GM23338 (cell line): ENCODE measurements around the gene KIAA1217. TPM values are rescaled to one million over a fixed set of nuclear protein-coding genes. Genes with fewer than 3 reads are reported as not detected.

Source experiments
- ATAC-seq: fragments of 200-7000 bp; cut with Tn5 transposase; 3 replicates; pipeline ENCODE4 v1.9.1; 2020
- DNase-seq: peaks from one replicate; pipeline ENCODE4 v3.0.0-alpha.2; 2015; ENCODE audit warnings: low spot score
- H2AFZ ChIP-seq: fragments of 200-600 bp; sonication (generic); 2 replicates; pipeline ENCODE4 v1.8.0; 2016; ENCODE audit warnings: antibody characterized with exemption, mild to moderate bottlenecking, moderate library complexity
- H3F3A ChIP-seq: fragments of 200-600 bp; sonication (generic); replicated peaks from 2 replicates; pipeline ENCODE4 v1.8.0; 2017; ENCODE audit warnings: antibody characterized with exemption, mixed run types, low read depth
- H3K27ac ChIP-seq: fragments of 200-600 bp; sonication (generic); 2 replicates; pipeline ENCODE4 v1.6.1; 2016; ENCODE audit warnings: low read depth
- H3K27me3 ChIP-seq: fragments of 200-600 bp; sonication (generic); 2 replicates; pipeline ENCODE4 v1.8.0; 2016; ENCODE audit warnings: mild to moderate bottlenecking, mixed run types, moderate library complexity; ENCODE audit not compliant: insufficient read depth
- H3K36me3 ChIP-seq: fragments of 200-600 bp; sonication (generic); 2 replicates; pipeline ENCODE4 v1.8.0; 2016; ENCODE audit warnings: mild to moderate bottlenecking; ENCODE audit not compliant: insufficient read depth
- H3K4me1 ChIP-seq: fragments of 200-600 bp; sonication (generic); 2 replicates; pipeline ENCODE4 v1.8.0; 2016; ENCODE audit warnings: mild to moderate bottlenecking, moderate library complexity; ENCODE audit not compliant: insufficient read depth
- H3K4me2 ChIP-seq: fragments of 200-600 bp; sonication (generic); 2 replicates; pipeline ENCODE4 v1.7.1; 2017; ENCODE audit warnings: mixed run types
- H3K4me3 ChIP-seq: fragments of 200-600 bp; sonication (generic); 2 replicates; pipeline ENCODE4 v1.6.1; 2016; ENCODE audit warnings: mixed run types
- H3K79me2 ChIP-seq: fragments of 200-600 bp; sonication (generic); replicated peaks from 2 replicates; pipeline ENCODE4 v1.8.0; 2017; ENCODE audit warnings: mild to moderate bottlenecking; ENCODE audit not compliant: insufficient read depth
- H3K9me2 ChIP-seq: fragments of 200-600 bp; sonication (generic); 2 replicates; pipeline ENCODE4 v1.8.0; 2017; ENCODE audit not compliant: insufficient read depth
- H4K20me1 ChIP-seq: fragments of 200-600 bp; sonication (generic); replicated peaks from 2 replicates; pipeline ENCODE4 v1.8.0; 2017; ENCODE audit warnings: mild to moderate bottlenecking; ENCODE audit not compliant: insufficient read depth
- H3K27ac Mint-ChIP-seq: 2 replicates; pipeline ENCODE4 v1.8.0; 2020; ENCODE audit warnings: inconsistent platforms, mild to moderate bottlenecking, moderate library complexity, mixed read lengths
- H3K27me3 Mint-ChIP-seq: 3 replicates; pipeline ENCODE4 v1.8.0; 2022; ENCODE audit warnings: low read depth, mild to moderate bottlenecking, moderate library complexity, mixed read lengths, inconsistent platforms; ENCODE audit not compliant: insufficient read depth, poor library complexity
- H3K36me3 Mint-ChIP-seq: 3 replicates; pipeline ENCODE4 v1.8.0; 2021; ENCODE audit warnings: low read depth, mild to moderate bottlenecking, inconsistent platforms, moderate library complexity, mixed read lengths
- H3K4me1 Mint-ChIP-seq: 3 replicates; pipeline ENCODE4 v1.8.0; 2020; ENCODE audit warnings: mild to moderate bottlenecking, inconsistent platforms, mixed read lengths
- H3K4me3 Mint-ChIP-seq: 3 replicates; pipeline ENCODE4 v1.8.0; 2021; ENCODE audit warnings: moderate library complexity, mild to moderate bottlenecking, inconsistent platforms, mixed read lengths
- H3K9me3 Mint-ChIP-seq: 3 replicates; pipeline ENCODE4 v1.8.0; 2020; ENCODE audit warnings: moderate library complexity, mild to moderate bottlenecking, inconsistent platforms, mixed read lengths
- CTCF ChIP-seq, 2 experiments: fragments of 200-600 bp in 1 of 2; sonication (generic) in 1 of 2; conservative IDR thresholded peaks; 2 replicates each; pipeline versions ENCODE4 v1.5.1 to v1.6.1; 2016 to 2017; ENCODE audit warnings: antibody characterized with exemption in 2 of 2, low read depth in 2 of 2, mild to moderate bottlenecking in 2 of 2, moderate library complexity in 1 of 2
- REST ChIP-seq: IDR thresholded peaks from one replicate; pipeline ENCODE4 v1.6.1; 2018; ENCODE audit warnings: antibody characterized with exemption; ENCODE audit not compliant: unreplicated experiment
- ZNF331 ChIP-seq: fragments of 250-450 bp; sonication (Bioruptor Pico); IDR thresholded peaks from 2 replicates; pipeline ENCODE4 v1.5.0; 2020; ENCODE audit warnings: low read depth, mild to moderate bottlenecking, moderate library complexity
- ZNF462 ChIP-seq: fragments of 250-450 bp; sonication (Bioruptor Pico); IDR thresholded peaks from 2 replicates; pipeline ENCODE4 v1.5.0; 2020; ENCODE audit warnings: mild to moderate bottlenecking, moderate library complexity
- polyA plus RNA-seq: library from polyadenylated mRNA; unstranded; fragments of >200 nt; fragmentation: Nextera tagmentation; extraction: Ambion mirVana; gene quantifications from 2 replicates; pipeline ENCODE4 v1.2.1, GENCODE V29; 2016
- total RNA-seq: library from RNA; depleted of rRNA; stranded (reverse); fragments of >200 nt; shearing (Covaris generic); gene quantifications from 2 replicates; pipeline ENCODE4 v1.2.3, GENCODE V29; 2014

The KIAA1217 gene
- total and polyA plus RNA-seq, 2 experiments from 2014 or later, result 6.4 to 9.1 TPM

GRCh38 chr10:24223953-24224352, 15.0 kb downstream of the KIAA1217 start (continued):
- TF ChIP-seq ZNF462 (CRISPR knock-in tag), result no peak
- TF ChIP-seq ZNF331 (CRISPR knock-in tag), result no peak
- TF ChIP-seq CTCF (conservative IDR thresholded peaks at IDR 0.05; ENCODE audit: low read depth in 2 of 2), result no peak

- Histone ChIP-seq H3K27ac (no peak overlapping the region), H3K27me3 (no peaks in the 10 kb centered on the region), H3F3A (no peaks in the 10 kb centered on the region), H3K36me3 (no peaks in the 10 kb centered on the region; the same call in 1 of the 2 replicates), H2AFZ (no peak overlapping the region), H3K4me2 (no peak overlapping the region), H3K79me2 (no peaks in the 10 kb centered on the region), H3K4me1 (no peaks in the 10 kb centered on the region), H3K9me2 (no peaks in the 10 kb centered on the region), H4K20me1 (no peaks in the 10 kb centered on the region), H3K4me3 (no peak overlapping the region)
- Mint-ChIP-seq H3K27me3 (peaks cover 2% of the 10 kb centered on the region), H3K27ac (no peak overlapping the region), H3K4me3 (no peak overlapping the region), H3K36me3 (peaks cover 19% of the 10 kb centered on the region), H3K4me1 (no peaks in the 10 kb centered on the region; the same call in 2 of the 3 replicates), H3K9me3 (no peaks in the 10 kb centered on the region)
- DNase-seq, result no peak
- ATAC-seq, result no peak
- no peak for TF ChIP-seq REST
These were observed 19.7 kb downstream of the KIAA1217 start for GRCh38 chr10:24228642-24229041.
